DND-41 (cell line): ENCODE results near the gene KY.

Experiments used
- ATAC-seq: fragments of 200-7000 bp; cut with Tn5 transposase; 3 replicates; pipeline ENCODE4 v1.9.1; 2021; ENCODE audit warnings: low read depth; ENCODE audit not compliant: insufficient read depth
- DNase-seq: peaks from one replicate; pipeline ENCODE4 v3.0.0-alpha.2; 2020
- H2AFZ ChIP-seq: 2 replicates; pipeline ENCODE4 v1.6.0; 2012; ENCODE audit warnings: low read depth, low read length
- H3K27ac ChIP-seq: 2 replicates; pipeline ENCODE4 v1.5.1; 2012; ENCODE audit warnings: low read length, inconsistent platforms
- H3K27me3 ChIP-seq: fragments of 200-600 bp; sonication (generic); 2 replicates; pipeline ENCODE4 v1.6.0; 2012; ENCODE audit warnings: low read length, mild to moderate bottlenecking, inconsistent platforms; ENCODE audit not compliant: insufficient read depth, poor library complexity
- H3K36me3 ChIP-seq: 2 replicates; pipeline ENCODE4 v1.5.1; 2012; ENCODE audit warnings: low read length, inconsistent platforms; ENCODE audit not compliant: insufficient read depth
- H3K4me1 ChIP-seq: 2 replicates; pipeline ENCODE4 v1.5.1; 2012; ENCODE audit warnings: mild to moderate bottlenecking, low read length; ENCODE audit not compliant: insufficient read depth
- H3K4me2 ChIP-seq: 2 replicates; pipeline ENCODE4 v1.6.0; 2012; ENCODE audit warnings: mild to moderate bottlenecking, moderate library complexity, low read length, inconsistent platforms; ENCODE audit not compliant: insufficient read depth
- H3K4me3 ChIP-seq, 2 experiments: fragments of 200-600 bp in 1 of 2; shearing (Covaris generic) in 1 of 2; 2 replicates each; pipeline ENCODE4 v1.5.1; 2012 to 2016; ENCODE audit warnings: inconsistent platforms in 2 of 2, low read length in 2 of 2, mild to moderate bottlenecking in 2 of 2, low read depth in 1 of 2, moderate library complexity in 1 of 2
- H3K79me2 ChIP-seq: 2 replicates; pipeline ENCODE4 v1.6.0; 2012; ENCODE audit warnings: low read length, inconsistent platforms; ENCODE audit not compliant: insufficient read depth
- H3K9ac ChIP-seq: 2 replicates; pipeline ENCODE4 v1.6.0; 2012; ENCODE audit warnings: low read depth, mild to moderate bottlenecking, inconsistent platforms, low read length, moderate library complexity
- H3K9me3 ChIP-seq: 2 replicates; pipeline ENCODE4 v1.5.1; 2012; ENCODE audit warnings: low read length, moderate library complexity, mild to moderate bottlenecking, inconsistent platforms; ENCODE audit not compliant: insufficient read depth, severe bottlenecking
- H4K20me1 ChIP-seq: 2 replicates; pipeline ENCODE4 v1.6.0; 2012; ENCODE audit warnings: low read length; ENCODE audit not compliant: insufficient read depth
- CTCF ChIP-seq: IDR thresholded peaks from 2 replicates; pipeline ENCODE4 v1.5.1; 2012; ENCODE audit warnings: borderline replicate concordance, low read length, moderate library complexity, mild to moderate bottlenecking; ENCODE audit not compliant: poor library complexity, severe bottlenecking; ENCODE audit errors: extremely low read depth
- EZH2 ChIP-seq: IDR thresholded peaks from 3 replicates; pipeline ENCODE4 v1.6.1; 2012; ENCODE audit warnings: borderline replicate concordance, low read depth, mild to moderate bottlenecking, moderate library complexity, low read length, inconsistent platforms; ENCODE audit not compliant: severe bottlenecking

Gene KY

GRCh38 chr3:134564991-134565390 lies 85.8 kb downstream of the KY start:
- ATAC-seq (no peak), DNase-seq (no peak)
- Histone ChIP-seq H3K9me3 (peaks cover 14% of the 10 kb centered on the region), H4K20me1 (no peaks in the 10 kb centered on the region), H3K27ac (no peak overlapping the region), H2AFZ (no peak overlapping the region), H3K4me2 (no peak overlapping the region), H3K36me3 (peaks cover 10% of the 10 kb centered on the region; the same call in 1 of the 2 replicates), H3K79me2 (no peaks in the 10 kb centered on the region), H3K9ac (no peak overlapping the region), H3K4me3 (no peak overlapping the region), H3K27me3 (no peaks in the 10 kb centered on the region), H3K4me1 (no peaks in the 10 kb centered on the region)
- no peak for TF ChIP-seq CTCF
- TF ChIP-seq EZH2, result no peak

GRCh38 chr3:134563601-134564000 lies 87.2 kb downstream of the KY start:
- H3K4me2 ChIP-seq, result no peak overlapping the region
- H3K36me3 ChIP-seq, result peaks cover 21% of the 10 kb centered on the region; the same call in 1 of the 2 replicates
- TF ChIP-seq CTCF (no peak), EZH2 (no peak)
- no peak overlapping the region for H2AFZ ChIP-seq
- DNase-seq (no peak), ATAC-seq (no peak)
- no peaks in the 10 kb centered on the region for H3K4me1 ChIP-seq
- H4K20me1 ChIP-seq, result no peaks in the 10 kb centered on the region
- H3K4me3 ChIP-seq, result no peak overlapping the region
- H3K9ac ChIP-seq, result no peak overlapping the region
- H3K9me3 ChIP-seq, result peaks cover 4% of the 10 kb centered on the region
- no peaks in the 10 kb centered on the region for H3K27me3 ChIP-seq
- no peak overlapping the region for H3K27ac ChIP-seq
- H3K79me2 ChIP-seq, result no peaks in the 10 kb centered on the region

GRCh38 chr3:134562055-134562454 lies 88.8 kb downstream of the KY start:
- no peaks in the 10 kb centered on the region for H4K20me1 ChIP-seq
- no peak for TF ChIP-seq CTCF
- TF ChIP-seq EZH2, result no peak
- ATAC-seq (no peak), DNase-seq (no peak)
- no peak overlapping the region for H3K27ac ChIP-seq
- no peak overlapping the region for H3K9ac ChIP-seq
- H3K4me1 ChIP-seq, result no peaks in the 10 kb centered on the region
- H3K4me2 ChIP-seq, result no peak overlapping the region
- no peaks in the 10 kb centered on the region for H3K79me2 ChIP-seq
- no peak overlapping the region for H2AFZ ChIP-seq
- no peak overlapping the region for H3K4me3 ChIP-seq
- H3K27me3 ChIP-seq, result no peaks in the 10 kb centered on the region
- H3K9me3 ChIP-seq, result no peaks in the 10 kb centered on the region
- H3K36me3 ChIP-seq, result peaks cover 22% of the 10 kb centered on the region; the same call in 1 of the 2 replicates

- Histone ChIP-seq H4K20me1 (no peaks in the 10 kb centered on the region), H3K4me3 (no peak overlapping the region), H3K79me2 (no peaks in the 10 kb centered on the region), H2AFZ (no peak overlapping the region), H3K9me3 (no peaks in the 10 kb centered on the region), H3K27me3 (no peaks in the 10 kb centered on the region), H3K36me3 (peaks cover 22% of the 10 kb centered on the region; the same call in 1 of the 2 replicates), H3K27ac (no peak overlapping the region), H3K9ac (no peak overlapping the region), H3K4me1 (no peaks in the 10 kb centered on the region), H3K4me2 (no peak overlapping the region)
- TF ChIP-seq EZH2 (no peak), CTCF (no peak)
- ATAC-seq (no peak), DNase-seq (no peak)
Observed at GRCh38 chr3:134559591-134559990, 91.2 kb downstream of the KY start.
